K562 (cell line): ENCODE data around the gene UBE2A. TPM values are rescaled to one million over a fixed set of nuclear protein-coding genes. Genes with fewer than 3 reads are reported as not detected.

Source experiments
- AFF4 ChIP-seq: sonication (generic); formaldehyde crosslinking; IDR thresholded peaks from 2 replicates; pipeline ENCODE4 v1.8.0; 2023; ENCODE audit warnings: mild to moderate bottlenecking, missing genetic modification reagents
- FOS ChIP-seq: IDR thresholded peaks from 3 replicates; pipeline ENCODE4 v1.6.1; 2011; ENCODE audit not compliant: insufficient read length; ENCODE audit errors: extremely low read depth
- KAT7 ChIP-seq: sonication (generic); formaldehyde crosslinking; IDR thresholded peaks from 2 replicates; pipeline ENCODE4 v1.8.0; 2022; ENCODE audit warnings: missing genetic modification reagents, mild to moderate bottlenecking, borderline replicate concordance
- KHSRP ChIP-seq: fragments of 450-650 bp; IDR thresholded peaks from 2 replicates; pipeline ENCODE4 v1.6.1; 2017
- MITF ChIP-seq: IDR thresholded peaks from 2 replicates; pipeline ENCODE4 v1.6.1; 2014; ENCODE audit warnings: antibody characterized with exemption
- PML ChIP-seq: IDR thresholded peaks from 2 replicates; pipeline ENCODE4 v1.6.1; 2012; ENCODE audit warnings: low read length, inconsistent platforms
- REST ChIP-seq, 2 experiments: fragments of 450-650 bp; formaldehyde crosslinking in 1 of 2; IDR thresholded peaks; 2 replicates each; pipeline versions ENCODE4 v1.4.0 to v1.6.1; 2014 to 2020; ENCODE audit warnings: mild to moderate bottlenecking in 2 of 2, borderline replicate concordance in 1 of 2, low read depth in 1 of 2
- ZNF212 ChIP-seq: fragments of 450-650 bp; formaldehyde crosslinking; IDR thresholded peaks from 2 replicates; pipeline ENCODE4 v1.4.0; 2020; ENCODE audit warnings: mild to moderate bottlenecking
- ZNF408 ChIP-seq: fragments of 250-450 bp; sonication (Bioruptor Pico); IDR thresholded peaks from 2 replicates; pipeline ENCODE4 v1.4.0; 2020; ENCODE audit warnings: low read depth, mild to moderate bottlenecking, moderate library complexity
- polyA plus RNA-seq, 8 experiments: library from polyadenylated mRNA; depleted of rRNA in 4 of 8; stranded (reverse) in 5 of 8; unstranded in 3 of 8; fragments of >200 nt; fragmentation: Nextera tagmentation in 2 of 8; fragmentation: Illumina TruSeq in 1 of 8; extraction: Ambion mirVana in 2 of 8; extraction: Trizol in 1 of 8; gene quantifications; 2 replicates each; pipeline versions ENCODE4 v1.2.1 to v1.2.3, GENCODE V29; 2011 to 2014; ENCODE audit warnings: inconsistent platforms in 1 of 8, missing spikeins in 1 of 8
- total RNA-seq, 7 experiments: library from RNA; depleted of rRNA in 6 of 7; stranded (reverse); fragments of >200 nt in 6 of 7; fragmentation: Illumina TruSeq in 2 of 7; extraction: Trizol in 2 of 7; gene quantifications; 2 replicates each; pipeline versions ENCODE4 v1.2.1 to v1.2.3, GENCODE V29; 2011 to 2021; ENCODE audit warnings: low replicate concordance in 1 of 7
- TF ChIP-seq, protein P1 (sequence below): fragments of 450-650 bp; formaldehyde crosslinking; IDR thresholded peaks from 2 replicates; pipeline ENCODE4 v1.4.0; 2020; ENCODE audit warnings: mild to moderate bottlenecking, mixed read lengths
- TF ChIP-seq, protein P2 (sequence below): IDR thresholded peaks from 2 replicates; pipeline ENCODE4 v1.6.1; 2011; ENCODE audit not compliant: insufficient read length; ENCODE audit errors: extremely low read depth

Gene UBE2A
- total and polyA plus RNA-seq, 9 of the 15 experiments (the other 6 are each of a cell fraction or from before 2014, with no cell fraction given), result 21.6 to 87.6 (median 47.8) TPM

DNA sequence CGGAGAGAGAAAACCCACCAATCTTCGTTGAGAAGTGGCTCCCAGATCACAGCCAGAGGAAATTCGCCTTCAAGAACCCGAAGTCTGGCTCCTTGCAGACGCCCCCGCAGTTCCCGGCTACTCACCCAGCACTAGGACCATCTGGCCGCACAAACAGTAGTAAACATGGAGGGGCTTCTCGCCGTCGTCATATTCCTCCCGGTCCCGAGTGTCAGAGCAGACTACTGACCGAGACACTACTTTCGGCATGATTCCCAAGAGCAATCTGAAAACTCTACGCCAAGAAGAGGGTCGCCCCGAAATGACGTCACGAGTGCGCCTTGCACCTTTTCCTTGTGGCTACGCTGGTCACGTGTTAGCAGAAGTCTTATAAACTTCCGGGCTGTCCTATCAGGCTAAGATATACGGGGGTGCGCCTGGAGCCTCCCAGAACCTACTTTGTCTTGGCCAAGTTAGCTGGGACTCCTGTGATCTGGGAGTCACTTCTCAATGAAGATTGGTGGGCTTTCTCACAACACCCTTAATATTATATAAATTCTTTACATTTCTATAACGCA, 9.2 kb upstream of the UBE2A start, which contains the start of gene STEEP1 (continued):
- no peak for TF ChIP-seq AFF4
- TF ChIP-seq ZNF408 (CRISPR knock-in tag), result no peak
- no peak for TF ChIP-seq ZNF212 (CRISPR knock-in tag)
- TF ChIP-seq, protein P1, sequence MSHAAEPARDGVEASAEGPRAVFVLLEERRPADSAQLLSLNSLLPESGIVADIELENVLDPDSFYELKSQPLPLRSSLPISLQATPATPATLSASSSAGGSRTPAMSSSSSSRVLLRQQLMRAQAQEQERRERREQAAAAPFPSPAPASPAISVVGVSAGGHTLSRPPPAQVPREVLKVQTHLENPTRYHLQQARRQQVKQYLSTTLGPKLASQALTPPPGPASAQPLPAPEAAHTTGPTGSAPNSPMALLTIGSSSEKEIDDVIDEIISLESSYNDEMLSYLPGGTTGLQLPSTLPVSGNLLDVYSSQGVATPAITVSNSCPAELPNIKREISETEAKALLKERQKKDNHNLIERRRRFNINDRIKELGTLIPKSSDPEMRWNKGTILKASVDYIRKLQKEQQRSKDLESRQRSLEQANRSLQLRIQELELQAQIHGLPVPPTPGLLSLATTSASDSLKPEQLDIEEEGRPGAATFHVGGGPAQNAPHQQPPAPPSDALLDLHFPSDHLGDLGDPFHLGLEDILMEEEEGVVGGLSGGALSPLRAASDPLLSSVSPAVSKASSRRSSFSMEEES, result peak; percentile 95
- no peak for TF ChIP-seq KAT7 (CRISPR knock-in tag)
- TF ChIP-seq PML, result 0 out of 2 replicates have a peak, but pooled peaks have one; percentile 18
- TF ChIP-seq REST (IDR thresholded peaks at IDR 0.05; ENCODE audit: borderline replicate concordance), result peak; percentile 48
- no peak for TF ChIP-seq REST (CRISPR knock-in tag; IDR thresholded peaks at IDR 0.05; ENCODE audit: low read depth)
- TF ChIP-seq, protein P2, sequence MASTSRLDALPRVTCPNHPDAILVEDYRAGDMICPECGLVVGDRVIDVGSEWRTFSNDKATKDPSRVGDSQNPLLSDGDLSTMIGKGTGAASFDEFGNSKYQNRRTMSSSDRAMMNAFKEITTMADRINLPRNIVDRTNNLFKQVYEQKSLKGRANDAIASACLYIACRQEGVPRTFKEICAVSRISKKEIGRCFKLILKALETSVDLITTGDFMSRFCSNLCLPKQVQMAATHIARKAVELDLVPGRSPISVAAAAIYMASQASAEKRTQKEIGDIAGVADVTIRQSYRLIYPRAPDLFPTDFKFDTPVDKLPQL, result no peak
- TF ChIP-seq MITF, result 0 out of 2 replicates have a peak, but pooled peaks have one; percentile 49
- TF ChIP-seq KHSRP, result peak; percentile 84
- no peak for TF ChIP-seq FOS
